ENCODE results near the gene SF3B3.

- TF ChIP-seq CTCF (IDR thresholded peaks at IDR 0.05), result no peak
- TF ChIP-seq POLR2A (IDR thresholded peaks at IDR 0.05), result no peak
These were observed 29.8 kb upstream of the SF3B3 start for GRCh38 chr16:70493802-70494201.
